WTC11 (cell line): Measurements from ENCODE around the gene CDCA4. TPM values are rescaled to one million over a fixed set of nuclear protein-coding genes. Genes with fewer than 3 reads are reported as not detected.

Experiments
- ATAC-seq: fragments of 200-7000 bp; cut with Tn5 transposase; 2 replicates; pipeline ENCODE4 v1.10.0; 2021; ENCODE audit warnings: mild to moderate bottlenecking, moderate library complexity
- CTCF ChIA-PET: fragments of 300-600 bp; sonication (Branson Sonifier 250); formaldehyde crosslinking; loops from one replicate; lab custom pipeline; 2021; ENCODE audit warnings: antibody characterized with exemption; lab: Charles Lee
- POLR2A ChIA-PET: fragments of 350-600 bp; sonication (Branson Sonifier 250); formaldehyde crosslinking; loops from one replicate; lab custom pipeline; 2021; ENCODE audit warnings: antibody characterized with exemption; lab: Charles Lee
- DNase-seq: peaks from one replicate; pipeline ENCODE4 v3.0.0; 2021; ENCODE audit warnings: low spot score
- H3K27ac Mint-ChIP-seq: 2 replicates; pipeline ENCODE4 v1.8.0; 2021; ENCODE audit warnings: mixed read lengths
- H3K27me3 Mint-ChIP-seq: 2 replicates; pipeline ENCODE4 v1.8.0; 2021; ENCODE audit warnings: low read depth, mild to moderate bottlenecking, moderate library complexity, mixed read lengths
- H3K36me3 Mint-ChIP-seq: 2 replicates; pipeline ENCODE4 v1.8.0; 2021; ENCODE audit warnings: mixed read lengths
- H3K4me1 Mint-ChIP-seq: 2 replicates; pipeline ENCODE4 v1.8.0; 2022; ENCODE audit warnings: mixed read lengths
- H3K4me3 Mint-ChIP-seq: 2 replicates; pipeline ENCODE4 v1.8.0; 2021; ENCODE audit warnings: mild to moderate bottlenecking, moderate library complexity, mixed read lengths
- H3K9me3 Mint-ChIP-seq: 2 replicates; pipeline ENCODE4 v1.8.0; 2021; ENCODE audit warnings: mixed read lengths
- ARID4B ChIP-seq: sonication (generic); formaldehyde crosslinking; IDR thresholded peaks from 2 replicates; pipeline ENCODE4 v1.8.0; 2023; ENCODE audit warnings: missing genetic modification reagents, mild to moderate bottlenecking, borderline replicate concordance
- E2F1 ChIP-seq: sonication (generic); formaldehyde crosslinking; IDR thresholded peaks from 2 replicates; pipeline ENCODE4 v1.8.0; 2022; ENCODE audit warnings: mild to moderate bottlenecking, missing genetic modification reagents
- GABPB1 ChIP-seq: sonication (generic); formaldehyde crosslinking; IDR thresholded peaks from 2 replicates; pipeline ENCODE4 v1.8.1; 2023; ENCODE audit warnings: mild to moderate bottlenecking, missing genetic modification reagents
- GRHL2 ChIP-seq: fragments of 250-450 bp; sonication (Bioruptor Pico); IDR thresholded peaks from 2 replicates; pipeline ENCODE4 v1.8.0; 2022; ENCODE audit warnings: mild to moderate bottlenecking, moderate library complexity; ENCODE audit not compliant: insufficient replicate concordance, severe bottlenecking
- IRF1 ChIP-seq: sonication (generic); formaldehyde crosslinking; IDR thresholded peaks from 2 replicates; pipeline ENCODE4 v1.8.0; 2023; ENCODE audit warnings: missing genetic modification reagents
- MAX ChIP-seq: sonication (generic); formaldehyde crosslinking; IDR thresholded peaks from 2 replicates; pipeline ENCODE4 v1.8.0; 2022; ENCODE audit warnings: mild to moderate bottlenecking, missing genetic modification reagents
- MLX ChIP-seq: sonication (generic); formaldehyde crosslinking; IDR thresholded peaks from 2 replicates; pipeline ENCODE4 v1.8.1; 2023; ENCODE audit warnings: mild to moderate bottlenecking, missing genetic modification reagents, moderate library complexity
- MYBL2 ChIP-seq: sonication (generic); formaldehyde crosslinking; IDR thresholded peaks from 2 replicates; pipeline ENCODE4 v1.8.1; 2023; ENCODE audit warnings: mild to moderate bottlenecking, moderate library complexity, missing genetic modification reagents
- NR2C2 ChIP-seq: sonication (generic); formaldehyde crosslinking; IDR thresholded peaks from 2 replicates; pipeline ENCODE4 v1.8.0; 2022; ENCODE audit warnings: mild to moderate bottlenecking, missing genetic modification reagents
- PRDM15 ChIP-seq: sonication (generic); formaldehyde crosslinking; IDR thresholded peaks from 2 replicates; pipeline ENCODE4 v1.8.0; 2022; ENCODE audit warnings: missing genetic modification reagents
- SMAD3 ChIP-seq: sonication (generic); formaldehyde crosslinking; IDR thresholded peaks from 2 replicates; pipeline ENCODE4 v1.8.0; 2022; ENCODE audit warnings: missing genetic modification reagents, mild to moderate bottlenecking, borderline replicate concordance
- ZMAT4 ChIP-seq: fragments of 250-450 bp; sonication (Bioruptor Pico); IDR thresholded peaks from 2 replicates; pipeline ENCODE4 v1.9.0; 2021; ENCODE audit warnings: mild to moderate bottlenecking
- ZNF138 ChIP-seq: sonication (generic); formaldehyde crosslinking; conservative IDR thresholded peaks from 2 replicates; pipeline ENCODE4 v1.8.1; 2022; ENCODE audit warnings: mild to moderate bottlenecking, moderate library complexity, missing genetic modification reagents
- ZNF219 ChIP-seq: sonication (generic); formaldehyde crosslinking; IDR thresholded peaks from 2 replicates; pipeline ENCODE4 v1.8.0; 2023; ENCODE audit warnings: missing genetic modification reagents, mild to moderate bottlenecking, borderline replicate concordance
- ZNF396 ChIP-seq: fragments of 250-450 bp; sonication (Bioruptor Pico); IDR thresholded peaks from 2 replicates; pipeline ENCODE4 v1.8.0; 2021; ENCODE audit warnings: mild to moderate bottlenecking, moderate library complexity, borderline replicate concordance
- ZNF416 ChIP-seq: fragments of 250-450 bp; sonication (Bioruptor Pico); IDR thresholded peaks from 2 replicates; pipeline ENCODE4 v1.9.0; 2021; ENCODE audit warnings: mild to moderate bottlenecking, inconsistent platforms
- ZNF512 ChIP-seq: sonication (generic); formaldehyde crosslinking; IDR thresholded peaks from 2 replicates; pipeline ENCODE4 v1.8.1; 2022; ENCODE audit warnings: missing genetic modification reagents, borderline replicate concordance
- ZNF532 ChIP-seq: fragments of 250-450 bp; sonication (Bioruptor Pico); IDR thresholded peaks from 2 replicates; pipeline ENCODE4 v1.9.0; 2021; ENCODE audit warnings: mild to moderate bottlenecking, borderline replicate concordance
- ZNF671 ChIP-seq: fragments of 250-450 bp; sonication (Bioruptor Pico); IDR thresholded peaks from 2 replicates; pipeline ENCODE4 v1.8.0; 2021; ENCODE audit warnings: mild to moderate bottlenecking
- total RNA-seq: library from RNA; stranded (reverse); gene quantifications from 3 replicates; pipeline ENCODE4 v1.2.3, GENCODE V29; 2021

The CDCA4 gene
- total RNA-seq, 1 experiment from 2014 or later: 63.3 TPM

- CTCF ChIA-PET: interaction anchor here (1.2 to 1.5 kb wide), 2 partner anchors 13 to 48 kb away, joined by 4 read pairs; partner anchors contain the start of gene CLBA1
- DNase-seq (no peak), ATAC-seq (no peak)
- no peak for TF ChIP-seq ZNF512 (CRISPR knock-in tag)
- no peak for TF ChIP-seq IRF1 (CRISPR knock-in tag)
- TF ChIP-seq MYBL2 (CRISPR knock-in tag): no peak
- no peak for TF ChIP-seq MAX (CRISPR knock-in tag)
- no peak for TF ChIP-seq MLX (CRISPR knock-in tag)
- TF ChIP-seq GRHL2 (CRISPR knock-in tag): no peak
- no peak for TF ChIP-seq SMAD3
- no peak for TF ChIP-seq GABPB1 (CRISPR knock-in tag)
- no peak for TF ChIP-seq ZNF219 (CRISPR knock-in tag)
- no peak for TF ChIP-seq E2F1 (CRISPR knock-in tag)
- no peak for TF ChIP-seq ZNF416 (CRISPR knock-in tag)
- TF ChIP-seq ZNF138 (CRISPR knock-in tag): no peak
- TF ChIP-seq ZMAT4 (CRISPR knock-in tag): no peak
- TF ChIP-seq PRDM15: no peak
- no peak for TF ChIP-seq ZNF671 (CRISPR knock-in tag)
- TF ChIP-seq ZNF396: no peak
- TF ChIP-seq ZNF532 (CRISPR knock-in tag): no peak
- TF ChIP-seq ARID4B (CRISPR knock-in tag): no peak
- TF ChIP-seq NR2C2: no peak
- H3K36me3 Mint-ChIP-seq: no peaks in the 10 kb centered on the region
- peaks cover 9% of the 10 kb centered on the region; the same call in 1 of the 2 replicates for H3K9me3 Mint-ChIP-seq
- POLR2A ChIA-PET: no interaction called here
- H3K4me3 Mint-ChIP-seq: no peak overlapping the region
- H3K4me1 Mint-ChIP-seq: no peaks in the 10 kb centered on the region
- no peak overlapping the region for H3K27ac Mint-ChIP-seq
- H3K27me3 Mint-ChIP-seq: no peaks in the 10 kb centered on the region
Measured at GRCh38 chr14:104998801-104999200, 22.1 kb downstream of the CDCA4 start.
